Measurements from ENCODE around the gene GNAI2.

Gene GNAI2

DNA sequence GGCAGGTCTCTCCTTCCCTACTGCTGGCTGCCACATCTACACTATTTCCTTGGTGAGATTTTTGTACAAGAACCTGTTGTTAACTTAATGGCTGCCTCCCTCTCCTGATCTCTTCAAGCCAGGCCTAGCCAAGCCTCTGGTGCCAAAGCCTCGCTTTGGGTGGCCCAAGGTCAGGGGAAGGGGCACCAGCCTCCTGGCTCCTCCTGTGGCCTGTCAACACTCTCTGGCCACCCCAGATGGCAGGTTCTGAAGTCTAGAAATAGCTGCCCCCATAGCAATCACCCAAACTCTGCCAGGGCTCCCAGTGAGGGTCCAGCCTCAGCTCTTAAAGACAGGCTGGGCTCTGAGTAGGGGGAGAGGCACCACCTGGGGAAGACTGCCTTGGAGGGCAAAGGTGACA lies 51.3 kb downstream of the GNAI2 start:
- DNase-seq (ENCODE audit: low spot score): no peak
- no peak for TF ChIP-seq CTCF (IDR thresholded peaks at IDR 0.05; ENCODE audit: extremely low read depth, missing control alignments)

- DNase-seq (ENCODE audit: low spot score): no peak
- TF ChIP-seq CTCF (IDR thresholded peaks at IDR 0.05; ENCODE audit: extremely low read depth, missing control alignments): no peak
Measured at GRCh38 chr3:50288387-50289007, 52.5 kb downstream of the GNAI2 start.

DNA sequence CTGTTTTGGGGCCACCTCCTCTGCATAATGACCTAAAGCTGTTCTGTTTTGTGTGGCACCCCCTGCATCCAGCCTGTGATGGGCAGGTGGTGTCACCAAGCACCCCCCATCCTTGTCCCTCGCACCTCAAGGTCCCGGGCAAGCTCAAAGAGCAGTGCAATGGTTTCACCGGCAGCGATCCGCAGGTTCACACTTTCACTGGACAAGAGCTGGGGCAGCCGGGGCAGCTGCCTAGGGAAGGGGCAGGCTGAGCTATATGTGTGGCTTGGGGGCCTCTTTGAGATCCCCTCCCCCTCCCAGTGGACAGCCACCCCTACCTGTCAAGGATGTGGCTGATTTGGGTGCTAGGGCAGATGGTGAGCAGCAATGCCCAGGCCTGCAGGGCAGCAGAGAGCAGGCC lies 53.1 kb downstream of the GNAI2 start:
- DNase-seq (ENCODE audit: low spot score): no peak
- no peak for TF ChIP-seq CTCF (IDR thresholded peaks at IDR 0.05; ENCODE audit: extremely low read depth, missing control alignments)

DNA sequence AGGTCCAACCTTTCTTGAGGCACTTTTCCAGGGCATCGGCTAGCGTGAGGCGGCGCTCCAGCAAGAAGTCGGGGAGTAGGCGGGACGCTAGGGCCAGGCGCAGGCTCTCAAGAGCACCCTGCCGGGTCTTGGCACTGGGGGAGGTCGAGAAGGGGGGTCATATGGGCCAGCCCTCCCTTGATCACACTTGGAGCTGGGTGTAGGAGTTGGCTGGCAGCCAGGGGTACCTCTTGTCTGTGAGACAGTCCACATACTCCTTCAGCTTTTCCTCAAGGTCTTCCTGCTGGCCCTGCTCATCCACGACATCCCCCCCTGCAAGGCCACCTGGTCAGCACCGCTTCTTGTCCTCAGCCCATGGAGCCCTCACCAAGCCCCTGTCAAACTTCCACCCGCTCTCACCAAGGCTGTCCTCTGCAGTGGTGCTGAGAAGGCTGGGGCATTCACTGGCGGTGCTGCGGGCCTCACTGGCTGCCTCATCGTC lies 54.2 kb downstream of the GNAI2 start:
- no peak for DNase-seq (ENCODE audit: low spot score)

DNA sequence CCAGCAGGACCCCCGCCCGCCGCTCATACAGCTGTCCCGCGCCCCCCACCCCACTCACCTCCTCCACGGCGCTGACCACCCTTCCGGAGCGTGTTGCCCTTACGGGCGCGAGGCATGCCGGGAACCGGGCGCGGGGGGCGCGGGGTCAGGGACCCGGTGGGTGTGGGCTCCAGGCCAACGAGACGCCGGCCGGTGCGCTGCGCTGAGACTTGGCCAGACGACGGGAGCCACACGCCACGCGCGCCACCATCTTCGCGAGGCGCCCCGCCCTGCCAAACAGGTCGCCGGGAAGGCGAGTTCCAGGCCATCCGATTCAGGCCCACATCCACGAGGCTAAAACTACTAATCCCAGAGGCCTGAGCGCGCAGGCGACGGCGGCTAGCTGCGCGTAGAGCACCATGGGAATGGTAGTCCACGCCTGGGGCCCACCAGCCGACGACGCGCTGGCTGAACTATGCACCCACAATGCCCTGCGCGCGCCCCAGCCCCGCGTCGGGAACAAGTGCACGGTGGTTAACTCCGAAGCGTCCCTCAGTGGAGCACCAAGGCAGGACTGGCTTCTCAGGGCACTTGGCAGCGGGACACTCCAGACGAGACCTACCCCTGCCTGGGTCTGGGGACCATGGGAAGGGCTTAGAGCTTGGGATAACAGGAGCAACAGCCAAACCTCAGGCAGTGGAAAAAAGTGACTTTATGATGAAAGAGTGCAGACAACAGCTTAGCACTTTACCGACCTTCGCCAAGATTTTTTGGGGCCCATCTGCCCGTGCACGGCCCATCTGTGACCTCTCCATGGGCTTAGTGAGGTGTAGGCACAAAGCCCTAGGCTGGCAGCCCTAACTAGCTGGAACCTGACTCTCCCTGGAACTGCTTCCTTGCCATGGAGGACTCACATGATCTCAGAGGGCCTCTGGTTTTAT lies 56.4 kb downstream of the GNAI2 start, which contains the start of gene IFRD2:
IFRD2 (minus strand) TSS at position 271 of the 920 bp plus-strand sequence; CDS start at position 116, 155 bp downstream.
- TF ChIP-seq CTCF (IDR thresholded peaks at IDR 0.05; ENCODE audit: extremely low read depth, missing control alignments): no peak
- DNase-seq (ENCODE audit: low spot score): peak; percentile 96

More for the DNA sequence above, 54.2 kb downstream of the GNAI2 start:
- no peak for TF ChIP-seq CTCF (IDR thresholded peaks at IDR 0.05; ENCODE audit: extremely low read depth, missing control alignments)

DNA sequence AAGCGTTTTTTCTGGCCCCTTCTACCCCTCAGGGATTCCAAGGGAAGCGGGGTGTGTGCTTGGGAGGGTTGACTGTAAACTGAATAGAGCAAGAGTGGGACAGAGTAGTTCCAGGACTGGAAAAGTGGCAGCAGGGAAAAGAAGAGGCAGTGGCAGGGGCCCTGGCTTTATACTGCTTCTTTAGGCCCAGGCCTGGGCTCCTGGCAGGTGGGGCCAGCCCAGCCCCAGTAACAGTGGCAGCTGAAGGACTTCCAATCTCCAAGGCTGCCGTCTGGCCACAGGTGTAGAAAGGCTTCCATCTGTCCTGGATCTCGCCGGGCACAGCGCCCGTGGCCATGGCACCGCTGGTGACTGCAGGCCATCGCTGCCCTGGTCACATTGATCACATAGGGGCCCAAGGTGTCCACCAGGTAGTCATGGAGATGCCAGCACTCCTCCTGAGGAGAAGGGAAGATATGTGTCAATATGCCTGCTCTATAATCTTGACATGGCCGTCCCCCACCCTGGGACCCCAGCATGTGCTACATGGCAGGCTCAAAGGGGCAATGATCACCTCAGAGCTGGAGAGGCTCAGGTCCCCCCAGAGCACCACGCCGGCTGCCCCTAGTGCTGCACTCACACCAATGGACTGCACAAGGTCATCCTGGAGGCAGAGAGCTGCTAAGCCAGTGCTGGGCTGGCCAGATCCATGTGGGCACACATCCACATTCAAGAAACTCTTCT lies 57.2 kb downstream of the GNAI2 start:
- no peak for TF ChIP-seq CTCF (IDR thresholded peaks at IDR 0.05; ENCODE audit: extremely low read depth, missing control alignments)
- DNase-seq (ENCODE audit: low spot score): no peak
